Spinal cord (tissue), 10 donors: ENCODE results near the gene RBBP4. TPM values are rescaled to one million over a fixed set of nuclear protein-coding genes. Genes with fewer than 3 reads are reported as not detected.

Experiments
- DNase-seq, 6 donors: peaks; one replicate each; pipeline versions ENCODE4 v3.0.0 to v3.0.0-alpha.2; 2013 to 2015; ENCODE audit warnings: low spot score in 6 of 6, low read depth in 4 of 6
- H3K27ac ChIP-seq: one replicate; pipeline ENCODE4 v1.5.1; 2013; ENCODE audit warnings: low read depth, low read length, control low read depth
- H3K27me3 ChIP-seq: one replicate; pipeline ENCODE4 v1.6.1; 2013; ENCODE audit warnings: low read length; ENCODE audit not compliant: control insufficient read depth, insufficient read depth
- H3K36me3 ChIP-seq: one replicate; pipeline ENCODE4 v1.6.1; 2013; ENCODE audit warnings: low read length; ENCODE audit not compliant: control insufficient read depth, insufficient read depth
- H3K4me1 ChIP-seq: one replicate; pipeline ENCODE4 v1.6.1; 2013; ENCODE audit warnings: low read length; ENCODE audit not compliant: control insufficient read depth, insufficient read depth
- H3K4me3 ChIP-seq: one replicate; pipeline ENCODE4 v1.5.1; 2013; ENCODE audit warnings: low read depth, low read length, control low read depth
- H3K9me3 ChIP-seq: one replicate; pipeline ENCODE4 v1.6.1; 2013; ENCODE audit warnings: low read length; ENCODE audit not compliant: control insufficient read depth, insufficient read depth
- WGBS: methylation state at CpG from one replicate; pipeline ENCODE4 v1.1.5; 2013; ENCODE audit warnings: missing lambda C conversion rate; ENCODE audit not compliant: insufficient coverage; 5-methylcytosine and 5-hydroxymethylcytosine counted together
- polyA plus RNA-seq, 2 donors: library from polyadenylated mRNA; unstranded; fragments of 120-200 nt; gene quantifications; one replicate each; pipeline ENCODE4 v1.2.1, GENCODE V29; 2013; ENCODE audit not compliant: insufficient read length in 2 of 2
- total RNA-seq, 2 donors: library from RNA; depleted of rRNA in 1 of 2; stranded (reverse); fragments of 120-200 nt in 1 of 2; fragments of >200 nt in 1 of 2; gene quantifications; one replicate each; pipeline versions ENCODE4 v1.2.3 to v1.2.4, GENCODE V29; 2013 to 2014
- donor health status: healthy.

The RBBP4 gene
- total and polyA plus RNA-seq, 4 donors, result 164 to 217 (median 190) TPM

DNA sequence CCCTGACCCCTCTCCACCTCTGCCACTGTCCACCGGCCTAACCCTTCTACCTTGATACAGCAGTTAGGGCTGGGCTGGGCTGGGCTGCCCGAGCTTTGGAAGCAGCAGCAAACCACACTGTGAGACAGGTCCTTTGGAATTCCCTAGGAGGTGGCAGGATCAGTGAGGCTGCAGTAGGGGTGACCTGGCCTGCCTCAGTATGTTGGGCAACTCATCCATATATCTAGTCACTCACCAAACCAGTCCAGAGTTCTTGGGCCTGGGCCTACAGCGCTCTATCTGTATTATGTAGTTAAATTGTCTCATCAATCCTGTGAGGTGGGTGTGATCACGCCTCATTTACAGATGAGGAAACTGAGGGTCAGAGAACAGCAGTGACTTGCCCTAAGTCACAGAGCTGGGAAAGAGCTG lies 64.9 kb downstream of the RBBP4 start:
- no peaks in the 10 kb centered on the region for H3K27me3 ChIP-seq
- peaks cover 4% of the 10 kb centered on the region for H3K4me1 ChIP-seq
- no peak for DNase-seq
- H3K27ac ChIP-seq, result no peak overlapping the region
- H3K9me3 ChIP-seq, result no peaks in the 10 kb centered on the region
- H3K4me3 ChIP-seq, result no peak overlapping the region
- 100% methylated on average over 2 of the region's 4 CpGs for whole genome bisulfite sequencing
- no peaks in the 10 kb centered on the region for H3K36me3 ChIP-seq

DNA sequence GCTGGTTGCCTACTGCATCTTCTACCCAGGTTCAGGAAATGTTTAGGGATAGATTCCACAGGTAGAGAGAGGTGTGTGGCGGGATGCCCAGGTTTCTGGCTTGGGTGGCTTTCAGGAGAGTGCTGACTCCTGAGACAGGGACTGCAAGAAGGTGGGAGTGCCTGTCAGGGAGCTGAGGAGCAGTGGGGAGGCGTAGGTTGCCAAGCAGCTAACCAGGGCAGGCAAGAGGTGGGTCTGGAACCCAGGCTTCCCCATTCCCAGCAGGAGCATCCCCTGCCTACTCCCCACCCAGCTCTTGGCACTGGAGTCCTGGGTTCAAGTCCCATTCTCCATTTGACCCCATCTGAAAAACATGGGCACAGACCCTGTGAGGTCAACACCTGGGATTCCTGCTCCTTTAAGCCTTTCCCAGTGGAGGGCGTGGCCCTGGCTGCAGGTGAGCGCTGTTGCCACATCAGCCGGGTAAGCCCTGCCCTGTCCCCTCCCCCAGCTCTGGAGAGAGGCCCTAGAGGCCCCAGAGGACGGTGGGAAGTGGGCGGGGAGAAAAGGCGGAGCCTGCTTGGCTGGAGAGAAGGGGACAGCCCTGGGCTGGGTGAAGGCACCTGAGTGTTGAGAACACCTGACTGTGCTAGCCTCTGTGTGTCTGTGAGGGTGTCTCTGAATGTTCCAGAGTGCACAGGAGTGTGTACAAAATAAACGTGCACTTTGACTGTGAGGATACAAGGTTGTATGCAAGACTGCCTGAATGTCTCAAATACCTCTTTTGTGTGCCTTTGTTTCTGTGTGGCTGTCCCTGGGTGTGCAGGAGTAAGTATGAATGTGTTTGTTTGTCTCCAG lies 65.5 kb downstream of the RBBP4 start:
- DNase-seq, result peak in 2 of 6 donors; percentile 38 to 60
- Histone ChIP-seq H3K4me1 (peaks cover 4% of the 10 kb centered on the region), H3K4me3 (no peak overlapping the region), H3K27me3 (no peaks in the 10 kb centered on the region), H3K36me3 (no peaks in the 10 kb centered on the region), H3K9me3 (no peaks in the 10 kb centered on the region), H3K27ac (no peak overlapping the region)
- WGBS, result 28% methylated on average over 8 of the region's 9 CpGs

DNA sequence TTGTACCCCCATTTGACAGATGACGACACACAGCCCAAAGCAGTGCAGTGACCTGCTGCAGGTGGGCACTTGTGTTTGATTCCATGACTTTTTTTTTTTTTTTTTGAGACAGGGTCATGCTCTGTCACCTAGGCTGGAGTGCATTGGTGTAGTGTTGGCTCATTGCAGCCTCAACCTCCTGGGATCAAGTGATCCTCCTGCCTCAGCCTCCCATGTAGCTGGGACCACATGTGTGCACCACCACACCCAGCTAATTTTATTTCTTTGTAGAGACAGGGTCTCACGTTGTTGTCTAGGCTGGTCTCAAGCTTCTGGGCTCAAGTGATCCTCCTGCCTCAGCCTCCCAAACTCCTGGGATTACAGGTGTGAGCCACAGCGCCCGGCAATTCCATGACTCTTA lies 66.5 kb downstream of the RBBP4 start:
- Histone ChIP-seq H3K27me3 (no peaks in the 10 kb centered on the region), H3K36me3 (no peaks in the 10 kb centered on the region), H3K27ac (no peak overlapping the region), H3K9me3 (no peaks in the 10 kb centered on the region), H3K4me3 (no peak overlapping the region), H3K4me1 (peaks cover 4% of the 10 kb centered on the region)
- no peak for DNase-seq
- 92% methylated on average over 3 of the region's 4 CpGs for WGBS

DNA sequence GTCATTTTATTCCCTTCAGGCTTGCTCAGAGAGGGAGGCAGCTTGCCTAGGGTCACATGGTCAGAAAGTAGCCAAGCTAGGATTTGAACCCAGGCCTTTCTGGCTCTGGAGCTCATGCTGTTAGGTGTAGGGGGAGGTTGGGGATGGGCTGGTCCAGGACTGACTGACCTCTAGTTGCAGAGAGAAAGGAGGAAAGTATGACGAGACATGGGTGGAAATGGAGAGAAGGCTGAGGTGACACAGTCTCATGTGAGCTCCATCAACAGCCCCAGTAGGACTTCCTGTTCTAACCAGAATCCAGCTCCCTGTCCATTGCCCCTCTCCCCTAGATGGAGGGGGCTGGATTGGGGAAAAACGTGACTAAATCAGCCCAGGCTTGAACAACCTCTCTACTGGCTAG lies 67.0 kb downstream of the RBBP4 start:
- H3K9me3 ChIP-seq, result no peaks in the 10 kb centered on the region
- H3K4me1 ChIP-seq, result peaks cover 4% of the 10 kb centered on the region
- H3K4me3 ChIP-seq, result no peak overlapping the region
- H3K27me3 ChIP-seq, result no peaks in the 10 kb centered on the region
- H3K36me3 ChIP-seq, result no peaks in the 10 kb centered on the region
- no peak for DNase-seq
- 80% methylated on average over 1 of the region's 2 CpGs for WGBS
- H3K27ac ChIP-seq, result no peak overlapping the region

DNA sequence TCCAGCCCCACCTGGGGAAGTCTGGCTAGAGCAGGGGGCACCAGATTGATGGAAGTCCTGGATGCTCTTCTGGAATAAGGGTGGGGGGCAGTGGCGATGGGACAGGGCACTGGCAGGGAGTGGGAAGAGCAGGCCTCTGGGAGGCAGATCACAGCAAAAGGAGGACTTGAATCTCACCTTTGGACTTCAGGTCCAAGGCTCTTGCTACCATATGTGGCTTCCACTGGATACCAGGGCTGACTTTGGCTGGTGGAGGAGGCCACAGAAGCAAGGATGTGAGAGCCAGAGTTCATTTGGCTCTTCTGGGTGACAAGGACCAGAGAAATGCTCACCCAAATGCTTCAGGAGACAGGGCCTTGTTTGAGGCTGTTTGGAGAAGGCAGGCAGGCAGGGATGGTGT lies 67.5 kb downstream of the RBBP4 start:
- H3K4me3 ChIP-seq, result no peak overlapping the region
- no peaks in the 10 kb centered on the region for H3K27me3 ChIP-seq
- no peak for DNase-seq
- H3K4me1 ChIP-seq, result peaks cover 4% of the 10 kb centered on the region
- no peaks in the 10 kb centered on the region for H3K9me3 ChIP-seq
- H3K36me3 ChIP-seq, result no peaks in the 10 kb centered on the region
- H3K27ac ChIP-seq, result no peak overlapping the region
- 100% methylated on average over 1 of the region's 1 CpG for WGBS

DNA sequence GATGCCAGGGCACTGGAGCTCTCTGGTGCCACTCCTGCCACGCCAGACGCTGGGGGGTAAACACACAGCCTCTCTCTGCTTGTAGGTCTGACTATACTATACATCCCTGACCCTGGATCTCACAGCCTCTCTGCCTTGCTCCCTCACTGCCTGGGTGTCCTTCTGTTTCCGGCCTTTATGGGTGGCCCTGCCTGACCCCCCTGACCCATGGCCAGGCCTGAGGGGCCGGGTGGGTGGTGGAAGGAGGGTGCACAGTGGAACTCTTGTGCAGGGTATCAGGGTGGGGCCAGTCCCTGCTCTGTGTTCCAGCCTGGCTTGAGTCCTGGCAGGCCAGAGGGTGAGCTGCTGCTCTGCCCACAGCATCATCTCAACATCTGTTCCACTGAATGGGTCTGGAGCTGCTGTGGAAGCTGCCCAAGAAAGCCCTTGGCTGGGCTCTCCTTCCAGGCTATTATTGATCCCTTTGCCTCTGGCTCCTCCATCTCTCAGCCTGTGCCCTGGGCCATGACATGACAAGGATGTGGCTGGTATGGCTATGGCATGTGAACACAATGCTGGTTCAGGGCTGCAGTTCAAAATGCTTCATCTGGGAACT lies 68.8 kb downstream of the RBBP4 start:
- H3K4me3 ChIP-seq, result no peak overlapping the region
- 89% methylated on average over 3 of the region's 4 CpGs for WGBS
- H3K27me3 ChIP-seq, result no peaks in the 10 kb centered on the region
- no peak overlapping the region for H3K27ac ChIP-seq
- no peaks in the 10 kb centered on the region for H3K9me3 ChIP-seq
- no peaks in the 10 kb centered on the region for H3K36me3 ChIP-seq
- H3K4me1 ChIP-seq, result peaks cover 4% of the 10 kb centered on the region
- no peak for DNase-seq

DNA sequence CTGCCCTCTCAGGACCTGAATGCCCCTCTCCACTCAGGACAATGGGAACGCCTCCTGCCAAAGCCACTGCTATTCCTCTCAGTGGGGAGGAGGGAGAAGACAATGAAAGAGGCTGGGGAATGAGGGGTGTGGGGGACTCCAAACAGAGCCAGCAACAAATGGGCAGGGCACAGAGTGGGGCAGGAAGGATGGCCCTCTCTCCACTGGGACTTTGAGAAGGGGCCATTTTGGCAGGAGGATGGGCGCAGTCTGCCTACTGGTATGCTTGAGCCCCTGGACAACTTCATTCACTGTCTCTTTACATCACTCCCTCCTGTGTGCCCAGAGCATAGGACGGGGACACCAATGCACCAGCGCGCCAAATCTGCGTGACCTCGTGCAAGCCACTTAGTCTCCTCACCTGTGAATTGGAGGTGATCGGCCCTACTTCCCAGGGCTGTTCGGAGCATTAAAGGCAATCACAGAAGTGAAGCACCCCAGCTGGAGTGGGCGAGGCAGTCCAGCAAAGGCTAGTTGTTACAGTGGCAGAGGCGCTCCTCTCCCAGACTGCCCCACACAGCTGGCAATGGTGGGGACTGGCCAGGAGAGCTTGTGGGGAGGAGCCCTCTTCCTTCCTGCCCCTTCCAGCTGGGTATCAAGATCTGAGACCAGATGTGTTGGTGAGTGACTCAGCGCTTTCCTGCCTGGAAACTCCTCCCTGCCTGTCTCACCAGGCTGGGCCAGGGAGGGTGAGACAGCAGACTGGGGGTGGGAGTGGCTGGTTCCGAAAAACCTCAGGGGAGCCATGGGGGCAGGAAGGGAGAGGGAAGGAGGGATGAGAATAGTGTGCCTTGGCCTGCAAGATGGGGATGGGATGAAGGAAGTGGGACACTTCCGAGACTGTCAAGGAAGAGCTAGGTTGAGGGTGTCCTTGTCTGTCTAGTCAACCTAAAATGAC lies 73.9 kb downstream of the RBBP4 start:
- H3K4me3 ChIP-seq, result no peak overlapping the region

DNA sequence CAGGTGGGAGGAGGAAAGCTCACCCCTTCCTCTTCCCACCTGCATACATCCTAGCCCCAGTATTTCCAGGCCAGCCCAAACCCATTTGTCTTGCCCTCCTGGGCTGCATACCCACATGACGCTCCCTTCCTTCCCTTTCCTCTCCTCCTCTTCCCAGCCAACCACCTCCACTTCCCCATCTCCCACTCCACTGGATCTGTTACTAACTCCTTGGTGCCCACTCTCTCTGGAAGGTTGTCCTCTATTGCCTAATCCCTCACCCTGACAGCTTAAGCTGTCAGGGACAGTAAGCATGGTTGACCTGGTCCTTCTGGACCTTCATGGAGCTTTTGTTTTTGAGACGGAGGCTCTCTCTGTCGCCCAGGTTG lies 74.6 kb downstream of the RBBP4 start:
- Histone ChIP-seq H3K4me1 (no peaks in the 10 kb centered on the region), H3K4me3 (no peak overlapping the region), H3K36me3 (no peaks in the 10 kb centered on the region), H3K27me3 (no peaks in the 10 kb centered on the region), H3K27ac (no peak overlapping the region), H3K9me3 (no peaks in the 10 kb centered on the region)
- DNase-seq, result no peak
- WGBS, result 75% methylated on average over 2 of the region's 3 CpGs

More for the DNA sequence above, 73.9 kb downstream of the RBBP4 start:
- Histone ChIP-seq H3K27me3 (no peaks in the 10 kb centered on the region), H3K27ac (no peak overlapping the region), H3K36me3 (no peaks in the 10 kb centered on the region), H3K9me3 (no peaks in the 10 kb centered on the region), H3K4me1 (no peaks in the 10 kb centered on the region)
- DNase-seq, result no peak
- 71% methylated on average over 9 of the region's 14 CpGs for WGBS

DNA sequence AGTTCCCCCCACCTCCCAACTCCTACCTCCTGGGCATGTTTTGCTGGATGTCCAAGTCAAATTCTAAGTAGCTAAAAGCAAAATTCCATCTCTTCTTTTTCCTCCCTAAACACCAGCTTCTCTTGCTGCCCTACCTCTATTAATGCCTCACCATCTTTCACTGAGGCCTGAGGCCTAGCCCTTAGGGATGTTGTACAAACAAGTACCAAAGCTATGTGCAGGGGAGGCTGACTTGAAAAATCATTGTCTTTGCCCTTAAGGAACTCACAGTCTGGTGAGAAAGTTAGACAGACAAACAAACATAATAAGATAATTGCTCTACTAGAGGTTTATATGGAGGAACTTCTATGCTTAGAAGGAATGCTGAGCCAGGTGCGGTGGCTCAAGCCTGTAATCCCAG lies 76.9 kb downstream of the RBBP4 start:
- no CpG with 5 or more reads among the region's 1 CpG for WGBS
- no peak overlapping the region for H3K27ac ChIP-seq
- DNase-seq, result no peak

More for the DNA sequence above, 76.9 kb downstream of the RBBP4 start:
- H3K4me3 ChIP-seq, result no peak overlapping the region
- no peaks in the 10 kb centered on the region for H3K4me1 ChIP-seq
- no peaks in the 10 kb centered on the region for H3K27me3 ChIP-seq
- no peaks in the 10 kb centered on the region for H3K9me3 ChIP-seq
- H3K36me3 ChIP-seq, result no peaks in the 10 kb centered on the region
